A549 (cell line): Measurements from ENCODE around the gene USP46. TPM values are rescaled to one million over a fixed set of nuclear protein-coding genes. Genes with fewer than 3 reads are reported as not detected.

Source experiments
- ATAC-seq, 2 experiments: fragments of 200-7000 bp in 1 of 2; fragments of >200 bp in 1 of 2; cut with Nextera tagmentation in 1 of 2; cut with Tn5 transposase in 1 of 2; 3 replicates each; pipeline versions ENCODE4 v1.8.0 to v1.9.1; 2018 to 2020; ENCODE audit warnings: mild to moderate bottlenecking in 1 of 2, moderate library complexity in 1 of 2
- CTCF ChIA-PET: fragments of 300-600 bp; sonication (Branson Sonifier 250); formaldehyde crosslinking; extraction: SDS; loops from one replicate; lab custom pipeline; 2021; ENCODE audit warnings: antibody characterized with exemption, inconsistent platforms; lab: Yijun Ruan, JAX
- POLR2A ChIA-PET: fragments of 350-600 bp; formaldehyde crosslinking; extraction: SDS; loops from one replicate; lab custom pipeline; 2021; ENCODE audit warnings: antibody characterized with exemption, inconsistent platforms; lab: Yijun Ruan, JAX
- DNase-seq, 2 experiments: peaks; one replicate each; pipeline versions ENCODE4 v3.0.0 to v3.0.0-alpha.2; 2011 to 2016; ENCODE audit warnings: low read depth in 1 of 2, low spot score in 1 of 2
- FAIRE-seq: peaks from 2 replicates; lab custom pipeline; 2011; peaks lifted over from hg19 to GRCh38; lab: Jason Lieb, UNC
- H3K27ac ChIP-seq, 2 experiments: fragments of >200 bp; sonication (Bioruptor Twin); formaldehyde crosslinking; 3 replicates each; pipeline ENCODE4 v1.5.1; 2016 to 2017
- H3K4me1 ChIP-seq: fragments of >200 bp; sonication (Bioruptor Twin); formaldehyde crosslinking; 3 replicates; pipeline ENCODE4 v1.6.1; 2016
- H3K4me2 ChIP-seq: fragments of >200 bp; sonication (Bioruptor Twin); formaldehyde crosslinking; 3 replicates; pipeline ENCODE4 v1.6.1; 2016
- H3K4me3 ChIP-seq: fragments of >200 bp; sonication (Bioruptor Twin); formaldehyde crosslinking; 3 replicates; pipeline ENCODE4 v1.5.1; 2016
- H3K9me3 ChIP-seq: fragments of >200 bp; sonication (Bioruptor Twin); formaldehyde crosslinking; 3 replicates; pipeline ENCODE4 v1.6.1; 2016
- CBX8 ChIP-seq: fragments of 200-600 bp; sonication (generic); IDR thresholded peaks from 2 replicates; pipeline ENCODE4 v1.6.1; 2016
- CEBPB ChIP-seq, 2 experiments: fragments of >200 bp in 1 of 2; sonication (Bioruptor Twin) in 1 of 2; formaldehyde crosslinking in 1 of 2; IDR thresholded peaks; 2 replicates each; pipeline ENCODE4 v1.6.1; 2012 to 2016
- CHD2 ChIP-seq: fragments of 150-350 bp; IDR thresholded peaks from 2 replicates; pipeline ENCODE4 v1.6.1; 2014; ENCODE audit warnings: low read length; ENCODE audit not compliant: partially characterized antibody
- CHD4 ChIP-seq: fragments of 200-600 bp; sonication (generic); IDR thresholded peaks from 2 replicates; pipeline ENCODE4 v1.6.1; 2016; ENCODE audit warnings: antibody characterized with exemption, mild to moderate bottlenecking, borderline replicate concordance
- EHF ChIP-seq: fragments of 250-450 bp; sonication (Bioruptor Pico); IDR thresholded peaks from 2 replicates; pipeline ENCODE4 v1.5.0; 2020; ENCODE audit warnings: mild to moderate bottlenecking
- EHMT2 ChIP-seq: fragments of 200-600 bp; sonication (generic); IDR thresholded peaks from 2 replicates; pipeline ENCODE4 v1.6.1; 2016; ENCODE audit warnings: antibody characterized with exemption, low read depth, mild to moderate bottlenecking, moderate library complexity
- EP300 ChIP-seq, 2 experiments: fragments of >200 bp; sonication (Bioruptor Twin); formaldehyde crosslinking; IDR thresholded peaks; 2 replicates in 1 of 2; 3 replicates in 1 of 2; pipeline ENCODE4 v1.6.1; 2016 to 2017
- ESRRA ChIP-seq: fragments of 150-350 bp; IDR thresholded peaks from 2 replicates; pipeline ENCODE4 v1.6.1; 2014; ENCODE audit warnings: mild to moderate bottlenecking, low read length, borderline replicate concordance
- FOXS1 ChIP-seq: fragments of 250-450 bp; sonication (Bioruptor Pico); IDR thresholded peaks from 2 replicates; pipeline ENCODE4 v1.5.0; 2020; ENCODE audit warnings: mild to moderate bottlenecking, moderate library complexity
- HDAC2 ChIP-seq: fragments of 200-600 bp; sonication (generic); IDR thresholded peaks from 2 replicates; pipeline ENCODE4 v1.6.1; 2016
- HEYL ChIP-seq: fragments of 250-450 bp; sonication (Bioruptor Pico); IDR thresholded peaks from 2 replicates; pipeline ENCODE4 v1.8.0; 2021; ENCODE audit warnings: mild to moderate bottlenecking, moderate library complexity
- HOXA7 ChIP-seq: fragments of 250-450 bp; sonication (Bioruptor Pico); IDR thresholded peaks from 2 replicates; pipeline ENCODE4 v1.5.0; 2020; ENCODE audit warnings: mild to moderate bottlenecking, moderate library complexity
- HOXB13 ChIP-seq: fragments of 250-450 bp; sonication (Bioruptor Pico); IDR thresholded peaks from 2 replicates; pipeline ENCODE4 v1.5.0; 2020; ENCODE audit warnings: low read depth, mild to moderate bottlenecking, moderate library complexity
- HOXB5 ChIP-seq: fragments of 250-450 bp; sonication (Bioruptor Pico); IDR thresholded peaks from 2 replicates; pipeline ENCODE4 v1.5.0; 2020; ENCODE audit warnings: mild to moderate bottlenecking, moderate library complexity
- MAFK ChIP-seq: fragments of 450-650 bp; IDR thresholded peaks from 2 replicates; pipeline ENCODE4 v1.6.1; 2014; ENCODE audit not compliant: partially characterized antibody
- MAZ ChIP-seq: fragments of 150-350 bp; IDR thresholded peaks from 2 replicates; pipeline ENCODE4 v1.6.1; 2014; ENCODE audit warnings: antibody characterized with exemption, low read depth, low read length, borderline replicate concordance
- POLR2AphosphoS2 ChIP-seq: conservative IDR thresholded peaks from 2 replicates; pipeline ENCODE4 v1.6.1; 2012; ENCODE audit warnings: low read length, improper control_type of control experiment, inconsistent platforms
- RAD21 ChIP-seq, 2 experiments: fragments of >200 bp in 1 of 2; sonication (Bioruptor Twin) in 1 of 2; formaldehyde crosslinking in 1 of 2; IDR thresholded peaks in 1 of 2; conservative IDR thresholded peaks in 1 of 2; 2 replicates in 1 of 2; 3 replicates in 1 of 2; pipeline ENCODE4 v1.6.1; 2012 to 2018; ENCODE audit warnings: inconsistent platforms in 1 of 2
- RCOR1 ChIP-seq: fragments of 150-350 bp; IDR thresholded peaks from 2 replicates; pipeline ENCODE4 v1.6.1; 2014; ENCODE audit warnings: antibody characterized with exemption, low read length, low read depth
- RFX5 ChIP-seq: fragments of 450-650 bp; IDR thresholded peaks from 2 replicates; pipeline ENCODE4 v1.7.1; 2014; ENCODE audit warnings: antibody characterized with exemption, mild to moderate bottlenecking, moderate library complexity
- RNF2 ChIP-seq: fragments of 200-600 bp; sonication (generic); IDR thresholded peaks from 2 replicates; pipeline ENCODE4 v1.6.1; 2016; ENCODE audit warnings: low read depth, mild to moderate bottlenecking, antibody characterized with exemption, moderate library complexity, borderline replicate concordance
- SMC3 ChIP-seq: fragments of >200 bp; sonication (Bioruptor Twin); formaldehyde crosslinking; IDR thresholded peaks from 3 replicates; pipeline ENCODE4 v1.6.1; 2018; ENCODE audit warnings: inconsistent platforms
- SREBF2 ChIP-seq: fragments of 450-650 bp; IDR thresholded peaks from 2 replicates; pipeline ENCODE4 v1.6.1; 2014; ENCODE audit warnings: mild to moderate bottlenecking, moderate library complexity
- ZC3H11A ChIP-seq: fragments of 450-650 bp; IDR thresholded peaks from 2 replicates; pipeline ENCODE4 v1.6.1; 2014; ENCODE audit warnings: antibody characterized with exemption, mild to moderate bottlenecking
- ZFP36 ChIP-seq: fragments of 450-650 bp; IDR thresholded peaks from 2 replicates; pipeline ENCODE4 v1.6.1; 2014; ENCODE audit warnings: borderline replicate concordance; ENCODE audit not compliant: partially characterized antibody
- ZSCAN20 ChIP-seq: fragments of 250-450 bp; sonication (Bioruptor Pico); IDR thresholded peaks from 2 replicates; pipeline ENCODE4 v1.8.0; 2022; ENCODE audit warnings: mild to moderate bottlenecking, moderate library complexity
- WGBS: methylation state at CpG from one replicate; pipeline ENCODE4 v1.1.6; 2017; ENCODE audit errors: missing lambda C conversion rate; 5-methylcytosine and 5-hydroxymethylcytosine counted together
- polyA plus RNA-seq, 4 experiments: library from polyadenylated mRNA; depleted of rRNA in 3 of 4; stranded (reverse); fragments of >200 nt; fragmentation: RNase III in 1 of 4; extraction: RNeasy Plus Mini Kit Qiagen cat#74134 plus additional on column Dnase treatment in 1 of 4; gene quantifications; 2 replicates in 3 of 4; 3 replicates in 1 of 4; pipeline ENCODE4 v1.2.3, GENCODE V29; 2011 to 2017
- TF ChIP-seq, protein P1 (sequence below): fragments of >200 bp; sonication (Bioruptor Twin); formaldehyde crosslinking; IDR thresholded peaks from 2 replicates; pipeline ENCODE4 v1.6.1; 2016
- TF ChIP-seq, protein P2 (sequence below): fragments of >200 bp; sonication (Bioruptor Twin); formaldehyde crosslinking; IDR thresholded peaks from 3 replicates; pipeline ENCODE4 v1.6.1; 2016
- TF ChIP-seq, protein P3 (sequence below): fragments of >200 bp; sonication (Bioruptor Twin); formaldehyde crosslinking; IDR thresholded peaks from 3 replicates; pipeline ENCODE4 v1.5.1; 2016
- TF ChIP-seq, protein P4 (sequence below): fragments of 450-650 bp; IDR thresholded peaks from 2 replicates; pipeline ENCODE4 v1.6.1; 2014; ENCODE audit warnings: antibody characterized with exemption

Gene USP46
- polyA plus RNA-seq, 2 of the 4 experiments (the other 2 are of a cell fraction): 5.6 to 15.9 TPM

DNA sequence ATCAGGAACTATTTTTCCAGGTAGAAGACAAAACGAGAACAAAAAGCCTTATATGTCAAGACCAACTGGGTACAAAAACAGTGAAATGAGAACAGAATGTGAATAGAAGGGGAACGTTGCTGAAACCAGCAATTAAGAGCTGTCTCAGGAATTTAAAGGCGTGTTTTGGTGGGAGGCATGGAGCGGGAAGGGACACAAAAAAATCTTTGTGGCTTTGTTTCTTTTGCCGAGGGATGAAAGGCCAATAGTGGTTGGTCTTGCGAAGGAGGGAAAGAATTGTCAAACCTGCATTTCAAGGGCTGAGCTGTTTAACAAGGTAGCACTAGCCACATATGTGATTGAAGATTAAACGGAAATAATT lies 103.8 kb downstream of the USP46 start:
- no peak for DNase-seq
- no peak for ATAC-seq
- Histone ChIP-seq H3K4me1 (no peaks in the 10 kb centered on the region), H3K9me3 (no peaks in the 10 kb centered on the region), H3K27ac (no peak overlapping the region), H3K4me3 (no peak overlapping the region), H3K4me2 (no peak overlapping the region)
- POLR2A ChIA-PET: no interaction called here
- WGBS: 25% methylated on average over 7 of the region's 7 CpGs
- CTCF ChIA-PET: no interaction called here
- no peak for FAIRE-seq
- no peak for TF ChIP-seq CHD2
- no peak for TF ChIP-seq HOXB13 (CRISPR knock-in tag)
- TF ChIP-seq SREBF2: no peak
- no peak for TF ChIP-seq ZFP36
- TF ChIP-seq RFX5: no peak
- TF ChIP-seq MAFK: no peak
- TF ChIP-seq EHF (CRISPR knock-in tag): no peak
- no peak for TF ChIP-seq CHD4
- no peak for TF ChIP-seq HDAC2
- TF ChIP-seq HEYL (CRISPR knock-in tag): no peak
- TF ChIP-seq RNF2: no peak
- TF ChIP-seq HOXA7 (CRISPR knock-in tag): no peak
- TF ChIP-seq ZSCAN20 (CRISPR knock-in tag): no peak
- no peak for TF ChIP-seq FOXS1 (CRISPR knock-in tag)

DNA sequence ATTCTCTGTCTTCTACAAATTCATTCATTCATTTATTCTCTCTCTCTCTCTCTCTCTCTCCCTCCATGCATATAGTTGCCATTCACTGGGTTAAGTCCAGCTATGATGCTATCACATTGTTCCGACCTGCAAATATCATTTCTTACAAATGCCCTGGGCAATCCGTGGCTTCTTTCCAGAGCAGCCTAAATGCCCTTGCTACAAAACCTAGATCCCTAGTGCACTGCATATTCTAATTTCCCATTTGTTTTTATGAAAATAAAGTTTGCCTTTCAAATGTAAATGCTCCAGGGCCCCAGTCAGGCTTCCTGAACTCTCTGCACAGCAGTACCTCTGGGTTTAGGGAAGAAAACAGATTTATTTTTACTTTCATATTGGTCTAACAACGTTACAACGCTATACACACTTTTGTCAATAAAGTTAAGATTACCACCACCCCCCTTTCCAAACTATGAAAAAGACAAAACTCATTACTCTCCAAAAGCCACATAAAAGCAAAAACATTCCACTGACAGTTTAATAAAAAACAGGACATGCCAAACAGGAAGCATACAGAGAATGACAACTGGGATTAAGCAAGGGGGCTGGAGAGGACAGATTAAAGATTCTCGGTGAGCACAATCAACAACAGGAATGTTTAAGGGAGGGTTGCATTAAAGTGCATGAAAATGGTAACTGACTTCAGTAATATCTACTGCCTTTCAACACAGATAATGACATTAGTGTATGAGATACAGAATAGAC lies 104.3 kb downstream of the USP46 start:
- ChIA-PET CTCF (no interaction called here), POLR2A (no interaction called here)
- no peak for DNase-seq
- H3K4me1 ChIP-seq: no peaks in the 10 kb centered on the region
- no peak for ATAC-seq
- H3K4me2 ChIP-seq: no peak overlapping the region
- H3K27ac ChIP-seq: no peak overlapping the region
- no peak overlapping the region for H3K4me3 ChIP-seq
- TF ChIP-seq, protein P1, sequence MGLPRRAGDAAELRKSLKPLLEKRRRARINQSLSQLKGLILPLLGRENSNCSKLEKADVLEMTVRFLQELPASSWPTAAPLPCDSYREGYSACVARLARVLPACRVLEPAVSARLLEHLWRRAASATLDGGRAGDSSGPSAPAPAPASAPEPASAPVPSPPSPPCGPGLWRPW: no peak
- TF ChIP-seq HOXB5 (CRISPR knock-in tag): no peak
- TF ChIP-seq RAD21 (conservative IDR thresholded peaks at IDR 0.05 in 1 of 2, IDR thresholded peaks at IDR 0.05 in 1 of 2): no peak
- no peak for TF ChIP-seq EP300 (IDR thresholded peaks at IDR 0.05)
- no peak for TF ChIP-seq CEBPB (IDR thresholded peaks at IDR 0.05)
- TF ChIP-seq, protein P2, sequence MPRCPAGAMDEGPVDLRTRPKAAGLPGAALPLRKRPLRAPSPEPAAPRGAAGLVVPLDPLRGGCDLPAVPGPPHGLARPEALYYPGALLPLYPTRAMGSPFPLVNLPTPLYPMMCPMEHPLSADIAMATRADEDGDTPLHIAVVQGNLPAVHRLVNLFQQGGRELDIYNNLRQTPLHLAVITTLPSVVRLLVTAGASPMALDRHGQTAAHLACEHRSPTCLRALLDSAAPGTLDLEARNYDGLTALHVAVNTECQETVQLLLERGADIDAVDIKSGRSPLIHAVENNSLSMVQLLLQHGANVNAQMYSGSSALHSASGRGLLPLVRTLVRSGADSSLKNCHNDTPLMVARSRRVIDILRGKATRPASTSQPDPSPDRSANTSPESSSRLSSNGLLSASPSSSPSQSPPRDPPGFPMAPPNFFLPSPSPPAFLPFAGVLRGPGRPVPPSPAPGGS: no peak
- 19% methylated on average over 5 of the region's 5 CpGs for WGBS
- no peak for FAIRE-seq
- no peaks in the 10 kb centered on the region for H3K9me3 ChIP-seq

DNA sequence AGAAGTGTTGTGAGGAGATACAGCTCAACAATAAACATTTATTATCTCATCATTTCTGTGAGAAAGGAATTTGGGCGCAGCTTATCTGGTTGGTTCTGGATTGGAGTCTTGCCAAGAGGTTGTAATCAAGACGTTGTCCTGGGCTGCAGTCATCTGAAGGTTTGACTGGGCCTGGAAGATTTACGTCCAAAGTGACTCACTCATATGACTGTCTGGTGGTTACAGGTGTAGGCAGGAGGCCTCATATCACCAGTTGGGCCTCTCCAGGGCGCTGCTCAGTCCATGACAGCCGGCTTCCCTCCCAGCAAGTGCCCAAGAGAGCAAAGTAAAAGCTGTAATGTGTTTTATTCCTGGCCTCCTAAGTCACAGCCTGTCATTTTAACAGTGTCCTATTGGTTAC lies 106.3 kb downstream of the USP46 start:
- FAIRE-seq (no peak), DNase-seq (no peak), ATAC-seq (no peak)
- no peaks in the 10 kb centered on the region for H3K9me3 ChIP-seq
- H3K27ac ChIP-seq: no peak overlapping the region
- no peak overlapping the region for H3K4me3 ChIP-seq
- H3K4me1 ChIP-seq: no peaks in the 10 kb centered on the region
- 3% methylated on average over 5 of the region's 5 CpGs for WGBS
- ChIA-PET POLR2A (no interaction called here), CTCF (interaction anchor here (0.7 kb wide), 1 partner anchor 429 kb away, joined by 3 read pairs; no protein-coding TSS in a partner anchor)
- no peak overlapping the region for H3K4me2 ChIP-seq
- TF ChIP-seq, protein P1: no peak
- TF ChIP-seq POLR2AphosphoS2 (no peak), EHMT2 (no peak), RCOR1 (no peak), ESRRA (no peak), SMC3 (no peak), RNF2 (no peak), CBX8 (no peak), ZC3H11A (no peak), MAZ (no peak)
- TF ChIP-seq, protein P3, sequence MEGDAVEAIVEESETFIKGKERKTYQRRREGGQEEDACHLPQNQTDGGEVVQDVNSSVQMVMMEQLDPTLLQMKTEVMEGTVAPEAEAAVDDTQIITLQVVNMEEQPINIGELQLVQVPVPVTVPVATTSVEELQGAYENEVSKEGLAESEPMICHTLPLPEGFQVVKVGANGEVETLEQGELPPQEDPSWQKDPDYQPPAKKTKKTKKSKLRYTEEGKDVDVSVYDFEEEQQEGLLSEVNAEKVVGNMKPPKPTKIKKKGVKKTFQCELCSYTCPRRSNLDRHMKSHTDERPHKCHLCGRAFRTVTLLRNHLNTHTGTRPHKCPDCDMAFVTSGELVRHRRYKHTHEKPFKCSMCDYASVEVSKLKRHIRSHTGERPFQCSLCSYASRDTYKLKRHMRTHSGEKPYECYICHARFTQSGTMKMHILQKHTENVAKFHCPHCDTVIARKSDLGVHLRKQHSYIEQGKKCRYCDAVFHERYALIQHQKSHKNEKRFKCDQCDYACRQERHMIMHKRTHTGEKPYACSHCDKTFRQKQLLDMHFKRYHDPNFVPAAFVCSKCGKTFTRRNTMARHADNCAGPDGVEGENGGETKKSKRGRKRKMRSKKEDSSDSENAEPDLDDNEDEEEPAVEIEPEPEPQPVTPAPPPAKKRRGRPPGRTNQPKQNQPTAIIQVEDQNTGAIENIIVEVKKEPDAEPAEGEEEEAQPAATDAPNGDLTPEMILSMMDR: no peak
- TF ChIP-seq, protein P4, sequence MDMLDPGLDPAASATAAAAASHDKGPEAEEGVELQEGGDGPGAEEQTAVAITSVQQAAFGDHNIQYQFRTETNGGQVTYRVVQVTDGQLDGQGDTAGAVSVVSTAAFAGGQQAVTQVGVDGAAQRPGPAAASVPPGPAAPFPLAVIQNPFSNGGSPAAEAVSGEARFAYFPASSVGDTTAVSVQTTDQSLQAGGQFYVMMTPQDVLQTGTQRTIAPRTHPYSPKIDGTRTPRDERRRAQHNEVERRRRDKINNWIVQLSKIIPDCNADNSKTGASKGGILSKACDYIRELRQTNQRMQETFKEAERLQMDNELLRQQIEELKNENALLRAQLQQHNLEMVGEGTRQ: no peak
